ENCODE measurements around the gene ACVR1C. TPM values are rescaled to one million over a fixed set of nuclear protein-coding genes. Genes with fewer than 3 reads are reported as not detected.

ACVR1C gene
- total and polyA plus RNA-seq, 4 experiments from 2014 or later = 1.6 to 6.9 (median 4.3) TPM

DNA sequence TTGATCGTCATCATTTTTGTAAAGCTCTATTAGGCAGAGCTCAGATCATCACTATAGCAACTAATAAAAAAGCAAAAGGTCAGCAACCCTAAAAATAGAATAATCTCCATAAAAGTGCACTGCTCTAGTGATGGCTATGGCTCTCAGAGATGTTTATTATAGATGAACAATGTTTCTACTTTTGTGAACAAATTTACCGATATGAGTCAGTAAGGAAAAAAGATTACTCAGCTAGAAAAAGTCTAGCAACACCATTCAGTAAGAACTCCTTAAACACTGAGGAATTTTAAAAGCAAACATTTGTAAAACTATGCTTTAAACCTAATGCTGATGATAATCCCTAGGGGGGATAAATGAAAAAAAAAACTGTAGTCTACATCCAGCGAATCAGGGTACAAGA, 69.6 kb downstream of the ACVR1C start:
- Histone ChIP-seq H3K36me3 (ENCODE audit: insufficient read depth, low read length) (no peaks in the 10 kb centered on the region), H3K27me3 (ENCODE audit: insufficient read depth, low read length) (no peaks in the 10 kb centered on the region), H3K9me3 (ENCODE audit: control insufficient read depth in 1 of 2, low read length in 2 of 2) (no peaks in the 10 kb centered on the region), H3K4me1 (ENCODE audit: insufficient read depth, low read length) (peaks cover 3% of the 10 kb centered on the region), H3K27ac (ENCODE audit: low read depth, low read length) (no peak overlapping the region), H3K4me3 (ENCODE audit: low read length in 2 of 2) (no peak overlapping the region)
- H3K4me3 Mint-ChIP-seq = no peak overlapping the region
- no peak overlapping the region for H3K27ac Mint-ChIP-seq
- H3K9me3 Mint-ChIP-seq = peaks cover 0 to 6% (median 1%) of the 10 kb centered on the region in 8 donors
- H3K36me3 Mint-ChIP-seq = peaks cover 7 to 9% of the 10 kb centered on the region in 2 donors
- DNase-seq = no peak
- H3K27me3 Mint-ChIP-seq = no peaks in the 10 kb centered on the region
- intact Hi-C loops (cut with micrococcal nuclease) = no loop called here
- peaks cover 10 to 20% (median 12%) of the 10 kb centered on the region in 4 donors for H3K4me1 Mint-ChIP-seq
- CTCF ChIA-PET (ENCODE audit: partially characterized antibody) = no interaction called here
- POLR2A ChIA-PET (ENCODE audit: partially characterized antibody) = interaction anchor here (0.6 kb wide), 1 partner anchor 145 kb away, joined by 3 read pairs; no protein-coding TSS in a partner anchor

DNA sequence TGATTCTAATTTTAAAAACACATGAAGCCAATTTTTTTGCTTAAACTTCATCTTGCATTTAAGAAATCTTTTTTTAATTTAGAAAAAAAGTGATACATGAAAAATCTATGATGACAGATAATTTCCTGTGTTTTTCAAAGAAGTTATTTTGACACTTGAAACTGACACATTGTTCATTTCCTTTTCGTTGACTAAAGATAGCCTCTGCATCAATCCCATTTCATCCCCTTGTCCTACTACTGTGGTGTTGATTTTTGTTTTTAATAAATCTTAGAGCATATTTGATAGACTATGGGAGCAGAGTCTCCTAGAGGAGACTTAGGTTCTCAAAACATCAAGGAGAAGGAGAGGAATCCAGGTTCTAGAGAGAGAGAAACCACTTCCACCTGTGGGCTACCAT, 70.9 kb downstream of the ACVR1C start:
- Mint-ChIP-seq H3K27ac (no peak overlapping the region), H3K9me3 (peaks cover 0 to 2% (median 0%) of the 10 kb centered on the region in 8 donors), H3K36me3 (peaks cover 5 to 6% of the 10 kb centered on the region in 2 donors), H3K27me3 (no peaks in the 10 kb centered on the region), H3K4me3 (no peak overlapping the region), H3K4me1 (peaks cover 5 to 15% (median 8%) of the 10 kb centered on the region in 4 donors)
- intact Hi-C loops (cut with micrococcal nuclease) = no loop called here
- Histone ChIP-seq H3K36me3 (ENCODE audit: insufficient read depth, low read length) (no peaks in the 10 kb centered on the region), H3K27ac (ENCODE audit: low read depth, low read length) (no peak overlapping the region), H3K9me3 (ENCODE audit: control insufficient read depth in 1 of 2, low read length in 2 of 2) (no peaks in the 10 kb centered on the region), H3K27me3 (ENCODE audit: insufficient read depth, low read length) (no peaks in the 10 kb centered on the region), H3K4me3 (ENCODE audit: low read length in 2 of 2) (no peak overlapping the region), H3K4me1 (ENCODE audit: insufficient read depth, low read length) (peaks cover 3% of the 10 kb centered on the region)
- ChIA-PET POLR2A (ENCODE audit: partially characterized antibody) (no interaction called here), CTCF (ENCODE audit: partially characterized antibody) (no interaction called here)
- no peak for DNase-seq

DNA sequence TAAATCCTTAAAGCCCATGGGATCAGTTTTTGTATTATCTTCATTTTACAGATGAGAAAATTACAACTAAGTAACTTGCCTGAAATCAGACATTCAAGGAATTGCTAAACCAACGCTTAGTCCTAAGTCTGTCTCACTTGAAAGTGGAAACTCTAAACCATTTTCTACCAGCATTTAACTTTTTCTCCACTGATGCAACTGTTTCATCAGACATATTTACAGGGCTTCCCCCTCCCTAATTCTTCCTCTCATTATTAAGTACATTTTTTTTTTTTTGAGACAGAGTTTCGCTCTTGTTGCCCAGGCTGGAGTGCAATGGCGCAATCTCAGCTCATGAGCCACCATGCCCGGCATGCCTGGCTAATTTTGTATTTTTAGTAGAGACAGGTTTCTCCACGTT, 88.6 kb downstream of the ACVR1C start:
- H3K4me1 Mint-ChIP-seq = no peaks in the 10 kb centered on the region
- no peaks in the 10 kb centered on the region for H3K9me3 ChIP-seq (ENCODE audit: control insufficient read depth in 1 of 2, low read length in 2 of 2)
- peaks cover 0 to 4% (median 0%) of the 10 kb centered on the region in 8 donors for H3K9me3 Mint-ChIP-seq
- H3K4me1 ChIP-seq (ENCODE audit: insufficient read depth, low read length) = no peaks in the 10 kb centered on the region
- no peak for DNase-seq
- H3K4me3 Mint-ChIP-seq = no peak overlapping the region
- H3K27me3 ChIP-seq (ENCODE audit: insufficient read depth, low read length) = no peaks in the 10 kb centered on the region
- POLR2A ChIA-PET (ENCODE audit: partially characterized antibody) = interaction anchor here (0.9 kb wide), 1 partner anchor 126 kb away, joined by 4 read pairs; no protein-coding TSS in a partner anchor
- H3K36me3 ChIP-seq (ENCODE audit: insufficient read depth, low read length) = no peaks in the 10 kb centered on the region
- no peak overlapping the region for H3K4me3 ChIP-seq (ENCODE audit: low read length in 2 of 2)
- H3K36me3 Mint-ChIP-seq = peaks cover 20 to 25% of the 10 kb centered on the region in 2 donors
- H3K27me3 Mint-ChIP-seq = no peaks in the 10 kb centered on the region
- no peak overlapping the region for H3K27ac ChIP-seq (ENCODE audit: low read depth, low read length)
- no peak overlapping the region for H3K27ac Mint-ChIP-seq
- intact Hi-C loops (cut with micrococcal nuclease) = no loop called here
- CTCF ChIA-PET (ENCODE audit: partially characterized antibody) = no interaction called here

DNA sequence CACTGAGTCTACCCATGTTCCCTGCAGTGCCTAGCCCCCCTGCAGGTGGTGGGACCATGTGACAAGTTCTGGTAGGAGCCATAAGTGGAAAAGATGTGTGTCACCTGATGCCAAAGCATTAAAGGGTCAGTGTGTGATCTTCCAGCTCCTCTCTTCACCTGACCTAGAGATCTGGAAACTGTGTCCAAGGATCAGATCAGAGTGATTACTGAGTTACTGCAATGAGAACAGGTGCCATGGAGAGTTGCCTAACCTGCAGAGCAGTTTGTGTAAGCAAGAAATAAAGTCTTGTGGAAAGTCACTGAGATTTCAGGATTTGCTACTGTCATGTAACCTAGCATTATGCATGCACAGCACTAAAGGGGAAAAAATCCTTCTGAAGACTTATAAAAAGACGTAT, 90.6 kb downstream of the ACVR1C start:
- POLR2A ChIA-PET (ENCODE audit: partially characterized antibody) = no interaction called here
- CTCF ChIA-PET (ENCODE audit: partially characterized antibody) = no interaction called here
- intact Hi-C loops (cut with micrococcal nuclease) = no loop called here

DNA sequence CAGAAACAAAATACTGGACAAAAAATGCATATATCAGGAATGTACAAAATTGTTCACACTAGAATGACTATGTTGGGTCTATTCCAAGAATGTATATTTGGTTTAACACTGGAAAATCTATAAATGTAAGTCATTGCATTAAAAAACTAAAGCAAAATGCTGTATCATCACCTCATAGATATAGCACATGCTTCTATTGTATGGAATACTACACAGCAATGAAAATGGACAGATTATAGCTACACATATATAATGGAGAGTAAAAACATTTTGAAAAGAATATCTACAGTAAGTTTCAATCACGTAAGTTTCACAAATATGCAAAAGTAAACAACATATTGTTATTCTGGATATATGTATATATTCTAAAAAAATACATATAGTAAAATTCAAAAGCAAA, 91.8 kb downstream of the ACVR1C start:
- Mint-ChIP-seq H3K4me1 (no peaks in the 10 kb centered on the region), H3K4me3 (no peak overlapping the region), H3K9me3 (peaks cover 0 to 4% (median 0%) of the 10 kb centered on the region in 8 donors), H3K27me3 (no peaks in the 10 kb centered on the region), H3K27ac (no peak overlapping the region), H3K36me3 (peaks cover 17 to 29% of the 10 kb centered on the region in 2 donors)
- no peaks in the 10 kb centered on the region for H3K9me3 ChIP-seq (ENCODE audit: control insufficient read depth in 1 of 2, low read length in 2 of 2)
- DNase-seq = no peak
- H3K36me3 ChIP-seq (ENCODE audit: insufficient read depth, low read length) = no peaks in the 10 kb centered on the region
- no peak overlapping the region for H3K27ac ChIP-seq (ENCODE audit: low read depth, low read length)
- ChIA-PET POLR2A (ENCODE audit: partially characterized antibody) (no interaction called here), CTCF (ENCODE audit: partially characterized antibody) (no interaction called here)
- no peak overlapping the region for H3K4me3 ChIP-seq (ENCODE audit: low read length in 2 of 2)
- no peaks in the 10 kb centered on the region for H3K4me1 ChIP-seq (ENCODE audit: insufficient read depth, low read length)
- H3K27me3 ChIP-seq (ENCODE audit: insufficient read depth, low read length) = no peaks in the 10 kb centered on the region
- intact Hi-C loops (cut with micrococcal nuclease) = no loop called here

More for the DNA sequence above, 90.6 kb downstream of the ACVR1C start:
- peaks cover 0 to 4% (median 0%) of the 10 kb centered on the region in 8 donors for H3K9me3 Mint-ChIP-seq
- no peaks in the 10 kb centered on the region for H3K27me3 ChIP-seq (ENCODE audit: insufficient read depth, low read length)
- no peak overlapping the region for H3K4me3 ChIP-seq (ENCODE audit: low read length in 2 of 2)
- no peaks in the 10 kb centered on the region for H3K4me1 Mint-ChIP-seq
- H3K27ac Mint-ChIP-seq = no peak overlapping the region
- H3K27me3 Mint-ChIP-seq = no peaks in the 10 kb centered on the region
- no peaks in the 10 kb centered on the region for H3K9me3 ChIP-seq (ENCODE audit: control insufficient read depth in 1 of 2, low read length in 2 of 2)
- H3K4me1 ChIP-seq (ENCODE audit: insufficient read depth, low read length) = no peaks in the 10 kb centered on the region
- H3K4me3 Mint-ChIP-seq = no peak overlapping the region
- DNase-seq = no peak
- no peak overlapping the region for H3K27ac ChIP-seq (ENCODE audit: low read depth, low read length)
- no peaks in the 10 kb centered on the region for H3K36me3 ChIP-seq (ENCODE audit: insufficient read depth, low read length)
- H3K36me3 Mint-ChIP-seq = peaks cover 20 to 31% of the 10 kb centered on the region in 2 donors

DNA sequence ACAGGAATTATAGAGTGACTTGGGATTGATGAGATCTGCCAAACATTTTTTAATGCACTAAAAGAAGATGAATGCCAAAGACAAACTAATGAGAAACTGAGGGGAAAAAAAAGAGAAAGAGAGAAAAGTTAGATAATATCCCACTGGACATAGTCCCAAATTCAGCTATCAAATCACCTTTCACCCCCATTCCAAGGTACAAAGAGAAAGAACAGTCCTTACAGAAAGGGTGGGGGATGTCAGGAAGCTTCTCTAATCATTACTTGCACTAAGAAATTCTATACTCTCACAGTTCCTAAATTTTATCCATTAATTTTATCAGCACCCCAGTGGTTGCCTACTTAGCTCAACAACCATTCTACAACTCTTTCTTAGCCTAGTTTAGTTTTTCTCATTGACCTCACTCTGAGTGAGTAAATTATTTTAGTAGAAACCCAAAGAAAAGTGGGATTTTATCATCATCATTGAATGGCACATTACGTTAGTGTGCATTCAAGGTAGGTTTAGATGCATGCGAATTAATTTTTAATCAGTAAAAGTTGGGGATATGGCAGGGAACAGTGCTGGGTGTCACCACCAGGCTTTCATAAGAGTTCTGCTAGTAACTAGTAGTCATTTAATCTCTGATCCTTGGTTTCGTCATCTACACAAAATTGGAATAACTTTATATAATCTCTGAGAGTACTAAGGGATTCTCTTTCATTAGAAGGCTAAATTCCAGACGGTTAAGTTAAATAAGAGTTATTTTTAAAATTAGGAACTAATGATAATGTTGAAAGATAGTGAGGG, 99.5 kb downstream of the ACVR1C start:
- peaks cover 8 to 11% of the 10 kb centered on the region in 2 donors for H3K36me3 Mint-ChIP-seq
- no peak overlapping the region for H3K27ac Mint-ChIP-seq
- H3K27me3 Mint-ChIP-seq = peaks cover 0 to 3% of the 10 kb centered on the region in 2 donors
- no peaks in the 10 kb centered on the region for H3K36me3 ChIP-seq (ENCODE audit: insufficient read depth, low read length)
- no peak overlapping the region for H3K27ac ChIP-seq (ENCODE audit: low read depth, low read length)
- ChIA-PET POLR2A (ENCODE audit: partially characterized antibody) (no interaction called here), CTCF (ENCODE audit: partially characterized antibody) (interaction anchor here (0.7 to 0.9 kb wide), 2 partner anchors 202 to 227 kb away, joined by 3 read pairs; no protein-coding TSS in a partner anchor)
- H3K4me1 ChIP-seq (ENCODE audit: insufficient read depth, low read length) = no peaks in the 10 kb centered on the region
- no peaks in the 10 kb centered on the region for H3K27me3 ChIP-seq (ENCODE audit: insufficient read depth, low read length)
- H3K4me3 Mint-ChIP-seq = no peak overlapping the region
- H3K9me3 Mint-ChIP-seq = peaks cover 0 to 2% (median 0%) of the 10 kb centered on the region in 8 donors
- H3K4me3 ChIP-seq (ENCODE audit: low read length in 2 of 2) = no peak overlapping the region
- no peaks in the 10 kb centered on the region for H3K4me1 Mint-ChIP-seq
- no peak for DNase-seq
- no peaks in the 10 kb centered on the region for H3K9me3 ChIP-seq (ENCODE audit: control insufficient read depth in 1 of 2, low read length in 2 of 2)
- intact Hi-C loops (cut with micrococcal nuclease) = no loop called here

DNA sequence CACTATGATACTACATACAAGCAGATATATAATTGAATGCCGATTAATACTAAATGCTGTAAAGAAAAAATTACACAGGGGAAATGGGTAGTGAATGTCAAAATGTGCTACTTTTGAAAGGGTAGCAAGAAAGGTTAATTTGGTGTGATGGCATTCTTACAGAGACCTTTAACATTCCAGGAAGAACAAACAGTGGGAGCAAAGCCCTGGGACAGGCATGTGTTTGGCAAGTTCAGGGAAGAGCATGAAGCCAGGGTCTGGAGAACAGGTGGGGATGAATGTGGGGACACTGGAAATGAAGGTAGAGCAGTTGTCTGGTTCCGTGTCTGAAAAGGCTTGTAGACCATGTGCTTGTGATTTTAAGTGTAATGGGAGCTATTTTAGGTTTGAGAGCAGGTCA, 102.6 kb downstream of the ACVR1C start:
- Mint-ChIP-seq H3K36me3 (no peaks in the 10 kb centered on the region), H3K27ac (no peak overlapping the region), H3K9me3 (peaks cover 0 to 4% (median 0%) of the 10 kb centered on the region in 8 donors), H3K27me3 (peaks cover 0 to 3% of the 10 kb centered on the region in 2 donors), H3K4me1 (no peaks in the 10 kb centered on the region), H3K4me3 (no peak overlapping the region)
- no peak overlapping the region for H3K4me3 ChIP-seq (ENCODE audit: low read length in 2 of 2)
- no peaks in the 10 kb centered on the region for H3K4me1 ChIP-seq (ENCODE audit: insufficient read depth, low read length)
- POLR2A ChIA-PET (ENCODE audit: partially characterized antibody) = no interaction called here
- no peak for DNase-seq
- H3K36me3 ChIP-seq (ENCODE audit: insufficient read depth, low read length) = no peaks in the 10 kb centered on the region
- intact Hi-C loops (cut with micrococcal nuclease) = no loop called here
- CTCF ChIA-PET (ENCODE audit: partially characterized antibody) = no interaction called here
- no peak overlapping the region for H3K27ac ChIP-seq (ENCODE audit: low read depth, low read length)
- no peaks in the 10 kb centered on the region for H3K9me3 ChIP-seq (ENCODE audit: control insufficient read depth in 1 of 2, low read length in 2 of 2)
- H3K27me3 ChIP-seq (ENCODE audit: insufficient read depth, low read length) = no peaks in the 10 kb centered on the region
